ENCODE data around the gene RPP14. TPM values are rescaled to one million over a fixed set of nuclear protein-coding genes. Genes with fewer than 3 reads are reported as not detected.

The RPP14 gene
- total and polyA plus RNA-seq, 2 experiments from 2014 or later: 11.7 to 18.6 TPM

GRCh38 chr3:58307639-58308215 lies 1.7 kb downstream of the RPP14 start:
- H3K27ac Mint-ChIP-seq: 0 out of 2 replicates have a peak overlapping the region, but pooled peaks have one; percentile 99
- Histone ChIP-seq H3K27ac (ENCODE audit: low read depth) (no peak overlapping the region), H3F3A (replicated peaks; ENCODE audit: low read depth) (peaks cover 3% of the 10 kb centered on the region; the same call in 1 of the 2 replicates), H3K9me2 (ENCODE audit: insufficient read depth) (no peaks in the 10 kb centered on the region), H3K4me3 (peak overlapping the region; percentile 100), H2AFZ (no peak overlapping the region), H3K79me2 (replicated peaks; ENCODE audit: insufficient read depth) (peaks cover 58% of the 10 kb centered on the region), H3K4me2 (peak overlapping the region; percentile 99), H3K36me3 (ENCODE audit: insufficient read depth) (peaks cover 26% of the 10 kb centered on the region), H4K20me1 (replicated peaks; ENCODE audit: insufficient read depth) (peaks cover 37% of the 10 kb centered on the region), H3K27me3 (ENCODE audit: insufficient read depth) (no peaks in the 10 kb centered on the region), H3K4me1 (ENCODE audit: insufficient read depth) (peaks cover 7% of the 10 kb centered on the region; the same call in 1 of the 2 replicates)
- peak; percentile 50 for DNase-seq (ENCODE audit: low spot score)
- ATAC-seq: no peak
- no peaks in the 10 kb centered on the region for H3K9me3 Mint-ChIP-seq
- peaks cover 12% of the 10 kb centered on the region; the same call in 2 of the 3 replicates for H3K4me1 Mint-ChIP-seq
- no peak for TF ChIP-seq NANOG (IDR thresholded peaks at IDR 0.05; ENCODE audit: borderline replicate concordance)
- TF ChIP-seq STAT1 (IDR thresholded peaks at IDR 0.05; ENCODE audit: unreplicated experiment): no peak
- TF ChIP-seq, protein P1, sequence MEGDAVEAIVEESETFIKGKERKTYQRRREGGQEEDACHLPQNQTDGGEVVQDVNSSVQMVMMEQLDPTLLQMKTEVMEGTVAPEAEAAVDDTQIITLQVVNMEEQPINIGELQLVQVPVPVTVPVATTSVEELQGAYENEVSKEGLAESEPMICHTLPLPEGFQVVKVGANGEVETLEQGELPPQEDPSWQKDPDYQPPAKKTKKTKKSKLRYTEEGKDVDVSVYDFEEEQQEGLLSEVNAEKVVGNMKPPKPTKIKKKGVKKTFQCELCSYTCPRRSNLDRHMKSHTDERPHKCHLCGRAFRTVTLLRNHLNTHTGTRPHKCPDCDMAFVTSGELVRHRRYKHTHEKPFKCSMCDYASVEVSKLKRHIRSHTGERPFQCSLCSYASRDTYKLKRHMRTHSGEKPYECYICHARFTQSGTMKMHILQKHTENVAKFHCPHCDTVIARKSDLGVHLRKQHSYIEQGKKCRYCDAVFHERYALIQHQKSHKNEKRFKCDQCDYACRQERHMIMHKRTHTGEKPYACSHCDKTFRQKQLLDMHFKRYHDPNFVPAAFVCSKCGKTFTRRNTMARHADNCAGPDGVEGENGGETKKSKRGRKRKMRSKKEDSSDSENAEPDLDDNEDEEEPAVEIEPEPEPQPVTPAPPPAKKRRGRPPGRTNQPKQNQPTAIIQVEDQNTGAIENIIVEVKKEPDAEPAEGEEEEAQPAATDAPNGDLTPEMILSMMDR (conservative IDR thresholded peaks at IDR 0.05; ENCODE audit: low read depth in 2 of 2): peak; percentile 43 to 65
- H3K36me3 Mint-ChIP-seq (ENCODE audit: low read depth): peaks cover 39% of the 10 kb centered on the region
- H3K4me3 Mint-ChIP-seq: peak overlapping the region; percentile 97
- peaks cover 21% of the 10 kb centered on the region for H3K27me3 Mint-ChIP-seq (ENCODE audit: insufficient read depth, low read depth, poor library complexity)

DNA sequence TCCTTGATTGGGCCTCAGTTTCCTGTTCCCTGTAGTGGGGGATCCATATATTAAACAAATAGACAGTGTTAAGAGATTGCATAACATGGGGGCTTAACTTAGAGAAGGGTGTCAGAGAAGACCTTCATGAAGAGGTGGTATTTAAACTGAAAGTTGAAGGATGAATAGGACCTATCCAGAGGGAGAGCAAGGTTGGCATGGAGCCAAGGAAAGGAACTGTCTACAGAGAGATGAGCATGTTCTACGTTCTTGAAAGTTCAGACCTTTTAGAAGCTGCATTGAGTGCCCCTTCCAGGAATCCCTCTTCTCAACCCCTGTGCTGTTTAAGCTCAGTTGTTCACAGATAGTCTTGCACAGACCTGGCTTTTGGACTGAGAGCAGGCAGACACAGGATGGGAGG lies 2.7 kb downstream of the RPP14 start:
- Histone ChIP-seq H3K4me3 (no peak overlapping the region), H3K36me3 (ENCODE audit: insufficient read depth) (peaks cover 31% of the 10 kb centered on the region), H3K27me3 (ENCODE audit: insufficient read depth) (no peaks in the 10 kb centered on the region), H3F3A (replicated peaks; ENCODE audit: low read depth) (peaks cover 3% of the 10 kb centered on the region; the same call in 1 of the 2 replicates), H3K4me1 (ENCODE audit: insufficient read depth) (peaks cover 7% of the 10 kb centered on the region; the same call in 1 of the 2 replicates), H3K27ac (ENCODE audit: low read depth) (peak overlapping the region; percentile 2; the same call in 1 of the 2 replicates), H3K4me2 (no peak overlapping the region), H3K9me2 (ENCODE audit: insufficient read depth) (no peaks in the 10 kb centered on the region), H2AFZ (no peak overlapping the region), H4K20me1 (replicated peaks; ENCODE audit: insufficient read depth) (peaks cover 41% of the 10 kb centered on the region), H3K79me2 (replicated peaks; ENCODE audit: insufficient read depth) (peaks cover 66% of the 10 kb centered on the region)
- H3K4me1 Mint-ChIP-seq: peaks cover 12% of the 10 kb centered on the region; the same call in 2 of the 3 replicates
- H3K27me3 Mint-ChIP-seq (ENCODE audit: insufficient read depth, low read depth, poor library complexity): peaks cover 17% of the 10 kb centered on the region
- ATAC-seq (no peak), DNase-seq (ENCODE audit: low spot score) (no peak)
- H3K36me3 Mint-ChIP-seq (ENCODE audit: low read depth): peaks cover 49% of the 10 kb centered on the region
- H3K4me3 Mint-ChIP-seq: peak overlapping the region; percentile 33; the same call in 2 of the 3 replicates
- H3K9me3 Mint-ChIP-seq: no peaks in the 10 kb centered on the region
- H3K27ac Mint-ChIP-seq: no peak overlapping the region
- TF ChIP-seq ZNF331 (CRISPR knock-in tag; IDR thresholded peaks at IDR 0.05; ENCODE audit: low read depth) (no peak), EZH2 (IDR thresholded peaks at IDR 0.05; ENCODE audit: low read depth, unreplicated experiment) (no peak), ZNF462 (CRISPR knock-in tag; IDR thresholded peaks at IDR 0.05) (no peak), EZH2phosphoT487 (IDR thresholded peaks at IDR 0.05; ENCODE audit: unreplicated experiment) (no peak), NANOG (IDR thresholded peaks at IDR 0.05; ENCODE audit: borderline replicate concordance) (no peak), STAT1 (IDR thresholded peaks at IDR 0.05; ENCODE audit: unreplicated experiment) (no peak), POLR2AphosphoS5 (IDR thresholded peaks at IDR 0.05; ENCODE audit: low read depth) (no peak), ZNF114 (CRISPR knock-in tag; IDR thresholded peaks at IDR 0.05) (no peak), JUNB (IDR thresholded peaks at IDR 0.05; ENCODE audit: unreplicated experiment) (no peak)
- TF ChIP-seq, protein P1 (conservative IDR thresholded peaks at IDR 0.05; ENCODE audit: low read depth in 2 of 2): no peak

All from GM23338 (cell line).